HepG2 (cell line): ENCODE data around the gene GOLGA3. TPM values are rescaled to one million over a fixed set of nuclear protein-coding genes. Genes with fewer than 3 reads are reported as not detected.

ENCODE experiments used
- AKAP8 ChIP-seq: sonication (generic); formaldehyde crosslinking; IDR thresholded peaks from 2 replicates; pipeline ENCODE4 v1.5.1; 2020; ENCODE audit warnings: mild to moderate bottlenecking, missing genetic modification reagents
- CENPT ChIP-seq: sonication (generic); formaldehyde crosslinking; IDR thresholded peaks from 2 replicates; pipeline ENCODE4 v1.8.0; 2022; ENCODE audit warnings: low read depth, mild to moderate bottlenecking, moderate library complexity, missing genetic modification reagents
- DNMT1 ChIP-seq: sonication (generic); formaldehyde crosslinking; IDR thresholded peaks from 2 replicates; pipeline ENCODE4 v1.5.1; 2020; ENCODE audit warnings: mild to moderate bottlenecking, missing genetic modification reagents
- JARID2 ChIP-seq: sonication (generic); formaldehyde crosslinking; IDR thresholded peaks from 2 replicates; pipeline ENCODE4 v1.8.1; 2023; ENCODE audit warnings: missing genetic modification reagents, inconsistent platforms; ENCODE audit not compliant: insufficient replicate concordance
- KAT7 ChIP-seq: IDR thresholded peaks from 2 replicates; pipeline ENCODE4 v1.6.1; 2018; ENCODE audit warnings: borderline replicate concordance, missing compliant biosample characterization
- KDM4B ChIP-seq: sonication (generic); formaldehyde crosslinking; IDR thresholded peaks from 2 replicates; pipeline ENCODE4 v1.4.0; 2020; ENCODE audit warnings: missing genetic modification reagents
- KLF11 ChIP-seq: IDR thresholded peaks from 2 replicates; pipeline ENCODE4 v1.6.1; 2016; ENCODE audit warnings: missing compliant biosample characterization
- LCORL ChIP-seq, 2 experiments: fragments of 450-650 bp in 1 of 2; sonication (generic) in 1 of 2; formaldehyde crosslinking in 1 of 2; IDR thresholded peaks; 2 replicates each; pipeline versions ENCODE4 v1.5.0 to v1.6.1; 2017 to 2020; ENCODE audit warnings: antibody characterized with exemption in 1 of 2, missing genetic modification reagents in 1 of 2
- MTA1 ChIP-seq: sonication (generic); formaldehyde crosslinking; IDR thresholded peaks from 2 replicates; pipeline ENCODE4 v1.4.0; 2020; ENCODE audit warnings: missing genetic modification reagents, mild to moderate bottlenecking, borderline replicate concordance
- NCOA1 ChIP-seq: sonication (generic); formaldehyde crosslinking; IDR thresholded peaks from 2 replicates; pipeline ENCODE4 v1.9.0; 2021; ENCODE audit warnings: missing genetic modification reagents
- NFIB ChIP-seq: sonication (generic); formaldehyde crosslinking; IDR thresholded peaks from 2 replicates; pipeline ENCODE4 v1.9.0; 2021; ENCODE audit warnings: missing genetic modification reagents, mild to moderate bottlenecking, borderline replicate concordance
- NFKBIZ ChIP-seq: IDR thresholded peaks from 2 replicates; pipeline ENCODE4 v1.6.1; 2018; ENCODE audit warnings: missing genetic modification reagents, missing compliant biosample characterization
- RFX3 ChIP-seq: IDR thresholded peaks from 2 replicates; pipeline ENCODE4 v1.6.1; 2016; ENCODE audit warnings: missing biosample characterization, missing genetic modification reagents
- RORA ChIP-seq: sonication (generic); formaldehyde crosslinking; IDR thresholded peaks from 2 replicates; pipeline ENCODE4 v1.5.0; 2020; ENCODE audit warnings: mild to moderate bottlenecking, missing genetic modification reagents, moderate library complexity
- SMAD1 ChIP-seq: sonication (generic); formaldehyde crosslinking; IDR thresholded peaks from 2 replicates; pipeline ENCODE4 v1.4.0; 2020; ENCODE audit warnings: missing genetic modification reagents, low read depth, mild to moderate bottlenecking, borderline replicate concordance
- SRSF9 ChIP-seq: fragments of 200-400 bp; formaldehyde crosslinking; IDR thresholded peaks from 2 replicates; pipeline ENCODE4 v1.6.1; 2018; ENCODE audit warnings: borderline replicate concordance, mild to moderate bottlenecking, low read depth, low read length; ENCODE audit not compliant: insufficient read depth, poor library complexity, severe bottlenecking
- TBX2 ChIP-seq: sonication (generic); formaldehyde crosslinking; IDR thresholded peaks from 2 replicates; pipeline ENCODE4 v1.5.0; 2020; ENCODE audit warnings: missing genetic modification reagents, mild to moderate bottlenecking, borderline replicate concordance
- TOPORS ChIP-seq: sonication (generic); formaldehyde crosslinking; IDR thresholded peaks from 2 replicates; pipeline ENCODE4 v1.8.0; 2023; ENCODE audit warnings: mild to moderate bottlenecking, missing genetic modification reagents
- ZNF382 ChIP-seq: sonication (generic); formaldehyde crosslinking; IDR thresholded peaks from 2 replicates; pipeline ENCODE4 v1.5.0; 2020; ENCODE audit warnings: missing genetic modification reagents, mild to moderate bottlenecking, borderline replicate concordance
- ZNF430 ChIP-seq: sonication (generic); formaldehyde crosslinking; IDR thresholded peaks from 2 replicates; pipeline ENCODE4 v1.9.0; 2021; ENCODE audit warnings: mild to moderate bottlenecking, missing genetic modification reagents
- ZNF589 ChIP-seq: sonication (generic); formaldehyde crosslinking; conservative IDR thresholded peaks from 2 replicates; pipeline ENCODE4 v1.8.0; 2022; ENCODE audit warnings: mild to moderate bottlenecking, moderate library complexity, missing genetic modification reagents
- ZNF850 ChIP-seq: sonication (generic); formaldehyde crosslinking; conservative IDR thresholded peaks from 2 replicates; pipeline ENCODE4 v1.9.0; 2021; ENCODE audit warnings: mild to moderate bottlenecking, missing genetic modification reagents
- polyA plus RNA-seq, 8 experiments: library from polyadenylated mRNA; depleted of rRNA in 3 of 8; stranded (reverse) in 7 of 8; unstranded in 1 of 8; fragments of >200 nt; fragmentation: Illumina TruSeq in 4 of 8; extraction: Trizol in 4 of 8; gene quantifications; 2 replicates each; pipeline versions ENCODE4 v1.2.1 to v1.2.3, GENCODE V29; 2011 to 2016; ENCODE audit warnings: low read depth in 4 of 8, missing spikeins in 1 of 8, mixed read lengths in 1 of 8; ENCODE audit not compliant: insufficient read depth in 1 of 8
- total RNA-seq, 5 experiments: library from RNA; depleted of rRNA; stranded (reverse); fragments of >200 nt; fragmentation: Illumina TruSeq; extraction: Trizol; gene quantifications; 2 replicates each; pipeline ENCODE4 v1.2.3, GENCODE V29; 2016; ENCODE audit warnings: low read depth in 1 of 5
- TF ChIP-seq, protein P1 (sequence below): sonication (generic); formaldehyde crosslinking; IDR thresholded peaks from 2 replicates; pipeline ENCODE4 v1.4.0; 2020; ENCODE audit warnings: low read depth, mild to moderate bottlenecking, missing genetic modification reagents
- TF ChIP-seq, protein P2 (sequence below): sonication (generic); formaldehyde crosslinking; IDR thresholded peaks from 2 replicates; pipeline ENCODE4 v1.5.1; 2020; ENCODE audit warnings: mild to moderate bottlenecking, missing genetic modification reagents, moderate library complexity
- TF ChIP-seq, protein P3 (sequence below): IDR thresholded peaks from 2 replicates; pipeline ENCODE4 v1.6.1; 2016; ENCODE audit warnings: control low read depth

The GOLGA3 gene
- total and polyA plus RNA-seq, 2 of the 13 experiments (the other 11 are each of a cell fraction or from before 2014, with no cell fraction given), result 22.0 to 43.0 TPM

DNA sequence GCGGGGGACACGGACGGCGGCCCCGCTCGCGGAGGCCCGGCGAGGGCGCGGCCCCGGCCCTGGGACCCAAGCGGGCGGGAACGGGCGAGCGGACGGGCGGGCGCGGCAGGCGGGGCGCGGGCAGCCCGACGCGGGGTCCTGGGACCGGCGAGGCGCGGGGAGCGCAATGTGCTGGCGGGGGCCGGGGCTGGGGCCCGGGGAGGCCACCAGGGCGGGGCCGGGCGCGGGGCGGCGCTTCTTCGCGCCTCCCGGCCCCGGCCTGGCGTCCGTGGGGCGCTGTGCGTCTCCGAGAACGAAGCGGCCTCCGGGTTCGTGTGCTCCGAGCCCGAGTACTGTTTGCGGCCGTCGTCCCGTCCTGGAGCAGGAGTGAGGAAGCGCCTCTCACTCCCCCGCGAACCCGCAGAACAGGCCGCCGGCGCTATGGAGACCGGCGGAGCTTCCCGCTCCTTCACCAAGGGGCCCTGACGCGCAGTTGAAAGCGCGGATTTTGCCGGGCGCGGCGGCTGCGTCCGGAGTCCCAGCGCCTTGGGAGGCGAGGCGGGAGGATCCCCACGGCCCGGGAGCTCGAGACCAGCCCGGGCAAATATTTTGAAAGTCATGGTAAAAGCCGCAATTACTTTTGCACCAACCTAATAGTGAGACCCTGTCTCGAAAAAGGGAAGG, 66.6 kb downstream of the GOLGA3 start (continued):
- no peak; the same call in 1 of the 2 replicates for TF ChIP-seq MTA1
- TF ChIP-seq RORA, result no peak
- TF ChIP-seq KLF11, result peak; percentile 49; the same call in 1 of the 2 replicates
- TF ChIP-seq KAT7 (CRISPR knock-in tag), result no peak
- TF ChIP-seq TOPORS (CRISPR knock-in tag), result 0 out of 2 replicates have a peak, but pooled peaks have one; percentile 69
- no peak for TF ChIP-seq RFX3 (CRISPR knock-in tag)
- TF ChIP-seq DNMT1 (CRISPR knock-in tag), result no peak
- TF ChIP-seq JARID2, result no peak
- TF ChIP-seq SRSF9, result no peak
- TF ChIP-seq NFIB (CRISPR knock-in tag), result no peak
- TF ChIP-seq ZNF430 (CRISPR knock-in tag), result peak; percentile 60; the same call in 1 of the 2 replicates
- TF ChIP-seq KDM4B (CRISPR knock-in tag), result 0 out of 2 replicates have a peak, but pooled peaks have one; percentile 25
- TF ChIP-seq, protein P1, sequence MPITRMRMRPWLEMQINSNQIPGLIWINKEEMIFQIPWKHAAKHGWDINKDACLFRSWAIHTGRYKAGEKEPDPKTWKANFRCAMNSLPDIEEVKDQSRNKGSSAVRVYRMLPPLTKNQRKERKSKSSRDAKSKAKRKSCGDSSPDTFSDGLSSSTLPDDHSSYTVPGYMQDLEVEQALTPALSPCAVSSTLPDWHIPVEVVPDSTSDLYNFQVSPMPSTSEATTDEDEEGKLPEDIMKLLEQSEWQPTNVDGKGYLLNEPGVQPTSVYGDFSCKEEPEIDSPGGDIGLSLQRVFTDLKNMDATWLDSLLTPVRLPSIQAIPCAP, result no peak
- TF ChIP-seq TBX2 (CRISPR knock-in tag), result peak; percentile 71
- TF ChIP-seq, protein P2, sequence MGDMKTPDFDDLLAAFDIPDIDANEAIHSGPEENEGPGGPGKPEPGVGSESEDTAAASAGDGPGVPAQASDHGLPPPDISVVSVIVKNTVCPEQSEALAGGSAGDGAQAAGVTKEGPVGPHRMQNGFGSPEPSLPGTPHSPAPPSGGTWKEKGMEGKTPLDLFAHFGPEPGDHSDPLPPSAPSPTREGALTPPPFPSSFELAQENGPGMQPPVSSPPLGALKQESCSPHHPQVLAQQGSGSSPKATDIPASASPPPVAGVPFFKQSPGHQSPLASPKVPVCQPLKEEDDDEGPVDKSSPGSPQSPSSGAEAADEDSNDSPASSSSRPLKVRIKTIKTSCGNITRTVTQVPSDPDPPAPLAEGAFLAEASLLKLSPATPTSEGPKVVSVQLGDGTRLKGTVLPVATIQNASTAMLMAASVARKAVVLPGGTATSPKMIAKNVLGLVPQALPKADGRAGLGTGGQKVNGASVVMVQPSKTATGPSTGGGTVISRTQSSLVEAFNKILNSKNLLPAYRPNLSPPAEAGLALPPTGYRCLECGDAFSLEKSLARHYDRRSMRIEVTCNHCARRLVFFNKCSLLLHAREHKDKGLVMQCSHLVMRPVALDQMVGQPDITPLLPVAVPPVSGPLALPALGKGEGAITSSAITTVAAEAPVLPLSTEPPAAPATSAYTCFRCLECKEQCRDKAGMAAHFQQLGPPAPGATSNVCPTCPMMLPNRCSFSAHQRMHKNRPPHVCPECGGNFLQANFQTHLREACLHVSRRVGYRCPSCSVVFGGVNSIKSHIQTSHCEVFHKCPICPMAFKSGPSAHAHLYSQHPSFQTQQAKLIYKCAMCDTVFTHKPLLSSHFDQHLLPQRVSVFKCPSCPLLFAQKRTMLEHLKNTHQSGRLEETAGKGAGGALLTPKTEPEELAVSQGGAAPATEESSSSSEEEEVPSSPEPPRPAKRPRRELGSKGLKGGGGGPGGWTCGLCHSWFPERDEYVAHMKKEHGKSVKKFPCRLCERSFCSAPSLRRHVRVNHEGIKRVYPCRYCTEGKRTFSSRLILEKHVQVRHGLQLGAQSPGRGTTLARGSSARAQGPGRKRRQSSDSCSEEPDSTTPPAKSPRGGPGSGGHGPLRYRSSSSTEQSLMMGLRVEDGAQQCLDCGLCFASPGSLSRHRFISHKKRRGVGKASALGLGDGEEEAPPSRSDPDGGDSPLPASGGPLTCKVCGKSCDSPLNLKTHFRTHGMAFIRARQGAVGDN (CRISPR knock-in tag), result peak; percentile 85
- TF ChIP-seq SMAD1 (CRISPR knock-in tag), result no peak
- TF ChIP-seq NFKBIZ, result no peak
- no peak for TF ChIP-seq ZNF850
- peak; percentile 59; the same call in 1 of the 2 replicates for TF ChIP-seq ZNF589 (CRISPR knock-in tag)
- no peak for TF ChIP-seq LCORL (IDR thresholded peaks at IDR 0.05)
- 0 out of 2 replicates have a peak, but pooled peaks have one; percentile 56 for TF ChIP-seq LCORL (CRISPR knock-in tag; IDR thresholded peaks at IDR 0.05)
- TF ChIP-seq CENPT (CRISPR knock-in tag), result no peak
- TF ChIP-seq AKAP8, result no peak
- no peak for TF ChIP-seq ZNF382
- TF ChIP-seq, protein P3, sequence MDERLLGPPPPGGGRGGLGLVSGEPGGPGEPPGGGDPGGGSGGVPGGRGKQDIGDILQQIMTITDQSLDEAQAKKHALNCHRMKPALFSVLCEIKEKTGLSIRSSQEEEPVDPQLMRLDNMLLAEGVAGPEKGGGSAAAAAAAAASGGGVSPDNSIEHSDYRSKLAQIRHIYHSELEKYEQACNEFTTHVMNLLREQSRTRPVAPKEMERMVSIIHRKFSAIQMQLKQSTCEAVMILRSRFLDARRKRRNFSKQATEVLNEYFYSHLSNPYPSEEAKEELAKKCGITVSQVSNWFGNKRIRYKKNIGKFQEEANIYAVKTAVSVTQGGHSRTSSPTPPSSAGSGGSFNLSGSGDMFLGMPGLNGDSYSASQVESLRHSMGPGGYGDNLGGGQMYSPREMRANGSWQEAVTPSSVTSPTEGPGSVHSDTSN, result no peak
- TF ChIP-seq NCOA1 (CRISPR knock-in tag), result no peak
